Nephron (organoid): ENCODE results near the gene TRIM2.

Experiments
- H3K27ac Mint-ChIP-seq, 3 experiments: 2 replicates each; pipeline ENCODE4 v1.8.0; 2020; ENCODE audit warnings: mixed read lengths in 3 of 3, mild to moderate bottlenecking in 2 of 3, moderate library complexity in 1 of 3
- H3K27me3 Mint-ChIP-seq: 2 replicates; pipeline ENCODE4 v1.8.0; 2021; ENCODE audit warnings: low read depth, mild to moderate bottlenecking, moderate library complexity, mixed read lengths
- H3K36me3 Mint-ChIP-seq: 2 replicates; pipeline ENCODE4 v1.8.0; 2020; ENCODE audit warnings: low read depth, mixed read lengths
- H3K4me1 Mint-ChIP-seq: 2 replicates; pipeline ENCODE4 v1.8.0; 2020; ENCODE audit warnings: mixed read lengths
- H3K4me3 Mint-ChIP-seq, 3 experiments: 2 replicates each; pipeline ENCODE4 v1.8.0; 2020; ENCODE audit warnings: mild to moderate bottlenecking in 3 of 3, mixed read lengths in 3 of 3, moderate library complexity in 2 of 3
- H3K9me3 Mint-ChIP-seq: 2 replicates; pipeline ENCODE4 v1.8.0; 2020; ENCODE audit warnings: mixed read lengths
- TF ChIP-seq, protein P1 (sequence below), 3 experiments: fragments of 200-600 bp; sonication (generic); IDR thresholded peaks; one replicate each; pipeline ENCODE4 v1.5.0; 2021; ENCODE audit warnings: antibody characterized with exemption in 3 of 3; ENCODE audit not compliant: unreplicated experiment in 3 of 3

The TRIM2 gene

DNA sequence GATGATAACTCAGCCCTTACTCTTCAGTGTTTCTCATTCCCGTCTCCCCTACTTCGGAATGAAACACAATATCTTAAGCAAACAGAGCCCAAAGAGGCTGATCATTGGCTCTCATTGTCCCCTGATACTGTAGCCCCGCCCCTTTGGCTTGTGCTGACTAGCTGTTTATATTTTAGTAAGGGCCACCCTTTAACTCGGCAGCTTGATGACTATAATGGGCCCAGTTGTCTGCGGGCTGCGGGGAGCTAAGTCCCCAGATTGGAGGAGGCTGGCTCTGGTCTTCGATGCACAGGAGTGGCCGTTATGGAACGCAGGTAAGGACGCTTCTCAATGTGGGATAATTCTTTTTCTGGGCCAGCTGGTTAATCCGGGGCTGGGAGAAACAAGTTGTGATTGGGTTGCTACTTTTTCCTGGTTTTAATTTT, at the start of gene TRIM2:
TRIM2 (plus strand) TSS at position 197 of the 425 bp plus-strand sequence; CDS start at position 285, 88 bp downstream.
- H3K27ac Mint-ChIP-seq: peak within 1 kb of the TSS; percentile 80 to 95 (median 84)
- TF ChIP-seq, protein P1, sequence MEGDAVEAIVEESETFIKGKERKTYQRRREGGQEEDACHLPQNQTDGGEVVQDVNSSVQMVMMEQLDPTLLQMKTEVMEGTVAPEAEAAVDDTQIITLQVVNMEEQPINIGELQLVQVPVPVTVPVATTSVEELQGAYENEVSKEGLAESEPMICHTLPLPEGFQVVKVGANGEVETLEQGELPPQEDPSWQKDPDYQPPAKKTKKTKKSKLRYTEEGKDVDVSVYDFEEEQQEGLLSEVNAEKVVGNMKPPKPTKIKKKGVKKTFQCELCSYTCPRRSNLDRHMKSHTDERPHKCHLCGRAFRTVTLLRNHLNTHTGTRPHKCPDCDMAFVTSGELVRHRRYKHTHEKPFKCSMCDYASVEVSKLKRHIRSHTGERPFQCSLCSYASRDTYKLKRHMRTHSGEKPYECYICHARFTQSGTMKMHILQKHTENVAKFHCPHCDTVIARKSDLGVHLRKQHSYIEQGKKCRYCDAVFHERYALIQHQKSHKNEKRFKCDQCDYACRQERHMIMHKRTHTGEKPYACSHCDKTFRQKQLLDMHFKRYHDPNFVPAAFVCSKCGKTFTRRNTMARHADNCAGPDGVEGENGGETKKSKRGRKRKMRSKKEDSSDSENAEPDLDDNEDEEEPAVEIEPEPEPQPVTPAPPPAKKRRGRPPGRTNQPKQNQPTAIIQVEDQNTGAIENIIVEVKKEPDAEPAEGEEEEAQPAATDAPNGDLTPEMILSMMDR (IDR thresholded peaks at IDR 0.05; ENCODE audit: unreplicated experiment in 3 of 3): no peak
- H3K36me3 Mint-ChIP-seq: peaks cover 7% of the 10 kb centered on the region
- peaks cover 25% of the 10 kb centered on the region for H3K4me1 Mint-ChIP-seq
- H3K27me3 Mint-ChIP-seq: peaks cover 5% of the 10 kb centered on the region
- no peaks in the 10 kb centered on the region for H3K9me3 Mint-ChIP-seq
- H3K4me3 Mint-ChIP-seq: peak within 1 kb of the TSS; percentile 81 to 88 (median 85)

DNA sequence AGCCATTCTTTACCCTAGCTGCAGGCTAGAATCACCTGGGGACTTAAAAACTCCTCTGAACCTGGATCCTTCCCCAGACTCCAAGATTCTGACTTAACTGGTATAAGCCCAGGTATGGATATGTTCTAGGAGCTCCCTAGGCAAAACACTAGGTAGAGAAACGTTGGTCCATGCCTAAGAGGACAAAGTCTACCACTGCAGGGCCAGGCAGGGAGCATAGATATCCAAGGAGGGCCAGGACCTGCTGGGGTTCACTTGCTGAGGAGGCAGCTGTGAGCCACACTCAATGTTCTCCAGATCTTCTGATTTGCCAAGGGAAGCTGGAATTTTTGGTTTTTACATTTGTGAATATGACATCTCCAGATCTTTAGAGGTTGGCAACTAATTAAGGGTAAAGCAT, 48.6 kb upstream of the TRIM2 start:
- Mint-ChIP-seq H3K9me3 (no peaks in the 10 kb centered on the region), H3K27me3 (peaks cover 7% of the 10 kb centered on the region), H3K4me3 (peak overlapping the region; percentile 24 to 73 (median 55))

DNA sequence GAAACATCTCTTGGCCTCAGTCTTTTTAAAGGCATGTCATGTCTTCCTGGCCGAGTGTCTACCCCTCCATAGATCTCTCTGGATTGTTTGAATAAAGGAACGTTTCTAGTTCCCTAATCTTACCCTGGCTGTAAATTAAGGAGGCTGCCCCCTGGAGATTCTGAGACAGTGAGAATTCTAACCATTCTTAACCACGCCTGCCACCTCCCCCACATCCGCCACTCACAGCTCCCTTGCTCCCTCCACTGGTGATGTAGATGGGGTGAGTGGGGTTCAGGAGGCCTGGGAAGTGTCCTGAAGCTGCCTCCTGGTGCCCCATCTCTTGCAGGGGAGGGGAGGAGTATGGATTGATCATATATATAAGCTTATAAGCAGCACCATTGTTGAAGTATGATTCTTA, 48.0 kb upstream of the TRIM2 start:
- Mint-ChIP-seq H3K27ac (peak overlapping the region in 2 of 3 experiments; percentile 11 to 21), H3K9me3 (no peaks in the 10 kb centered on the region), H3K27me3 (peaks cover 7% of the 10 kb centered on the region), H3K36me3 (no peaks in the 10 kb centered on the region), H3K4me3 (peak overlapping the region; percentile 9 to 35 (median 24)), H3K4me1 (peaks cover 43% of the 10 kb centered on the region)
- TF ChIP-seq, protein P1 (IDR thresholded peaks at IDR 0.05; ENCODE audit: unreplicated experiment in 3 of 3): peak in 1 of 3 experiments; percentile 18

More for the DNA sequence above, 48.6 kb upstream of the TRIM2 start:
- peak overlapping the region; percentile 20 to 22 (median 21) for H3K27ac Mint-ChIP-seq
- H3K36me3 Mint-ChIP-seq: no peaks in the 10 kb centered on the region
- TF ChIP-seq, protein P1 (IDR thresholded peaks at IDR 0.05; ENCODE audit: unreplicated experiment in 3 of 3): no peak
- H3K4me1 Mint-ChIP-seq: peaks cover 42% of the 10 kb centered on the region

DNA sequence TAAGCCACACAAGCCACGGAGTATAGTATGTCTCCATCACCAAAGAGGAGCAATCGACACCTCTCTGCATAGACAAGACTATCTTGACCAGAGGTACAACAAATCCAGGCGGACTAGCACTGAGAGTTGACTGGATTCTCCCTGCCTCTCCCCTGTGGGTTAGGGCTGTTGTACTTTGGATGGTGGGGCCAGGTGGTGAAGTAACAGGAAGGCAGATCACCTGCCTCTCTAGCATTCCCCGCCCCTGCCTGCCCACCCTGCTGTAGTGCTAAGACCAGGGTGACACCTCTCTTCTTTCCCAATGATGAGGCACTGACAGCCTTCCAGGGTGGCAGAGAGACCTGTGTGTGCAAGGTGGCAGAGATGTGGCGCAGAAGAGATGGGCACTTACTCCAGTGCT, 47.5 kb upstream of the TRIM2 start:
- Mint-ChIP-seq H3K27me3 (peaks cover 7% of the 10 kb centered on the region), H3K9me3 (no peaks in the 10 kb centered on the region), H3K4me1 (peaks cover 43% of the 10 kb centered on the region), H3K4me3 (peak overlapping the region in 1 of 3 experiments; percentile 24), H3K27ac (no peak overlapping the region), H3K36me3 (no peaks in the 10 kb centered on the region)
- TF ChIP-seq, protein P1 (IDR thresholded peaks at IDR 0.05; ENCODE audit: unreplicated experiment in 3 of 3): no peak

DNA sequence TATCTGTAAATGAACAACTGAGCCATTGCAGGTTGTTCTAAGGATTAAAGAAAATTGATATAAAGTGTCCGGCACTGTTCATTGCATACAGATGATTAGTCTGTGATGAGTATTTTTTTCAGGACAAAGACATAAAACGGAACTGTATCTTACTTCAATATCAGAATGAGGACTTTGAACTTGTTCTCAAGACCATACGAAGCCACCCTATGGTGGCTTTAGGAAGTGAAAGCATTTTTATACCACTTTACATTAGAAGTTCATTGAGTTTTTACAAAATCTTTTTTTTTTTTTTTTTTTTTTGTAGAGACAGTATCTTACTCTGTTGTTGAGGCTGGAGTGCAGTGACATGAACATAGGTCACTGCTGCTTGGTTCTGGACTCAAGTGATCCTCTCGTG, 45.2 kb upstream of the TRIM2 start:
- Mint-ChIP-seq H3K36me3 (no peaks in the 10 kb centered on the region), H3K27ac (no peak overlapping the region), H3K27me3 (peaks cover 7% of the 10 kb centered on the region), H3K4me1 (peaks cover 29% of the 10 kb centered on the region), H3K9me3 (no peaks in the 10 kb centered on the region), H3K4me3 (no peak overlapping the region)
- TF ChIP-seq, protein P1 (IDR thresholded peaks at IDR 0.05; ENCODE audit: unreplicated experiment in 3 of 3): peak in 1 of 3 experiments; percentile 13

DNA sequence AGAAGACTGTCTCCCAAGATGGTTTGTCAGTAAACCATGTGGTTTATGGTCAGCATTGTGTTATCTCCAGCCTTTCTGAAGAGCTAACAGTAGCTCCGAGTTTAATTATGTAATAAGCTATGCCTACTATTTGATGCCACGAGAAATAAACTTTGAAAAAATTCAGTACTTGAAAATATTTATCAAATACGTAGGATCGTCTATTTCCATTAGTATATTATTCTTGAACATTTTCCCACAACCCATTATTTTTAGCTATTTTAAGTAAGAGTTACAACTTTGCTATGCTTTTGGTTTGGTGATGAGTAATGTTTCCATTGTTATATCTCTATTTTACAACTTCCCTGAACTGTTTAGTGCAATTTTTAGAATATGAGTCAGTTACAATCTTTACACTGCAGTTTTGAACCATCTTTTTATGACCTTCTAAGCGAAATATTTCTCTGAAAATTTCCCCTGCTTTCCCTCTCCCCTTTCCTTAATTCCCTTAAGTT, 44.5 kb upstream of the TRIM2 start:
- TF ChIP-seq, protein P1 (IDR thresholded peaks at IDR 0.05; ENCODE audit: unreplicated experiment in 3 of 3): no peak
- Mint-ChIP-seq H3K36me3 (no peaks in the 10 kb centered on the region), H3K27me3 (peaks cover 7% of the 10 kb centered on the region), H3K4me1 (peaks cover 26% of the 10 kb centered on the region), H3K9me3 (peaks cover 3% of the 10 kb centered on the region), H3K27ac (peak overlapping the region in 1 of 3 experiments; percentile 36), H3K4me3 (no peak overlapping the region)
